ENCODE measurements around the gene RIMS4. TPM values are rescaled to one million over a fixed set of nuclear protein-coding genes. Genes with fewer than 3 reads are reported as not detected.
A peak's percentile ranks its signal among the peaks of the same experiment; 100 is the strongest.

RIMS4 gene
- total RNA-seq, 4 donors from 2014 or later: 1.2 to 2.6 (median 1.9) TPM

DNA sequence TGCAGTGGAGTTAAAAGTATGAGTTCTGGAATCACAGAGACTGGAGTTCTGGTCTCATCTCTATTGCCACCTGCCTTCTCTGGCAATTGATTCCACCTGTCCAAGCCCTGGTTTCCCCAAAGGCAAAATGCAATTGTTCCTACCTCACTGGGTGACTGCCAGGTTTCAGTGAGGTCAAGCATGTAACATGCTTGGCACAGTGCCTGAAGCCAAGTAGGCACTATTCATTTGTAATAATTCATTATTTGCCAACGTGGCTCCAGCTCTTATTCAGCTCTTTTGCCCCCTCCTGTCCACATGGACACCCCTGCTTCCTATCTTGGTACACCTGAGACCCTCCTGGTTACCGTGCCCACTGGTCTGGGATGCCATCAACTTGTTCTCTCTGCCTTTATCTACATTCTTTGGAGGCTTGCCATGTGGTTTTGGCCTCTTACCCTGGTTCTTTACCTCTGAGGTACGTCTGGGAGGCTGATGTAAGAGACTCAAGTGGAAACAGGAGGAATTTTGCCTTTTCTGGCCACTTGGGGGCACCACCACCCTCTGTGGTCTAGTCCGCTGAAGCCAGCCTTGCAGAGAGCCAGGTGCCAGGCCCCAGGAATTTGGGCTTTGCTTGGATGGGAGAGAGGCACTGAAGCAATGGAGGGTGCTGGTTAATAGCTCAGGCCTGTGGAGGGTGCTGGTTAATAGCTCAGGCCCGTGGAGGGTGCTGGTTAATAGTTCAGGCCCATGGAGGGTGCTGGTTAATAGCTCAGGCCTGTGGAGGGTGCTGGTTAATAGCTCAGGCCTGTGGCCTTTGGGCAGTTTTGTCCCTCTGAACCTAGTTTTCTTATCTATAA, 63.0 kb downstream of the RIMS4 start:
- Histone ChIP-seq H3K27me3 (peaks cover 0 to 37% (median 7%) of the 10 kb centered on the region in 4 donors), H3K4me3 (peak overlapping the region; percentile 67 to 75 (median 74)), H3K36me3 (peaks cover 0 to 3% (median 0%) of the 10 kb centered on the region in 4 donors), H3K27ac (replicated peaks in 1 of 4) (no peak overlapping the region), H3K4me1 (peaks cover 28 to 57% (median 54%) of the 10 kb centered on the region in 4 donors), H3K9me3 (no peaks in the 10 kb centered on the region)
- TF ChIP-seq POLR2A (IDR thresholded peaks at IDR 0.05; ENCODE audit: low read depth) (no peak), POLR2AphosphoS5 (IDR thresholded peaks at IDR 0.05) (no peak), EP300 (IDR thresholded peaks at IDR 0.05) (no peak)
- TF ChIP-seq, protein P1, sequence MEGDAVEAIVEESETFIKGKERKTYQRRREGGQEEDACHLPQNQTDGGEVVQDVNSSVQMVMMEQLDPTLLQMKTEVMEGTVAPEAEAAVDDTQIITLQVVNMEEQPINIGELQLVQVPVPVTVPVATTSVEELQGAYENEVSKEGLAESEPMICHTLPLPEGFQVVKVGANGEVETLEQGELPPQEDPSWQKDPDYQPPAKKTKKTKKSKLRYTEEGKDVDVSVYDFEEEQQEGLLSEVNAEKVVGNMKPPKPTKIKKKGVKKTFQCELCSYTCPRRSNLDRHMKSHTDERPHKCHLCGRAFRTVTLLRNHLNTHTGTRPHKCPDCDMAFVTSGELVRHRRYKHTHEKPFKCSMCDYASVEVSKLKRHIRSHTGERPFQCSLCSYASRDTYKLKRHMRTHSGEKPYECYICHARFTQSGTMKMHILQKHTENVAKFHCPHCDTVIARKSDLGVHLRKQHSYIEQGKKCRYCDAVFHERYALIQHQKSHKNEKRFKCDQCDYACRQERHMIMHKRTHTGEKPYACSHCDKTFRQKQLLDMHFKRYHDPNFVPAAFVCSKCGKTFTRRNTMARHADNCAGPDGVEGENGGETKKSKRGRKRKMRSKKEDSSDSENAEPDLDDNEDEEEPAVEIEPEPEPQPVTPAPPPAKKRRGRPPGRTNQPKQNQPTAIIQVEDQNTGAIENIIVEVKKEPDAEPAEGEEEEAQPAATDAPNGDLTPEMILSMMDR (IDR thresholded peaks at IDR 0.05): peak; percentile 59 to 79 (median 65)
- DNase-seq (ENCODE audit: extremely low spot score): peak; percentile 96
- intact Hi-C loops (cut with DNase I): loop anchor here (1.0 to 10.0 kb wide), 2 partner anchors 120 to 217 kb away; partner anchors contain the start of genes STK4 and TOMM34
- WGBS: 10% methylated on average over 5 of the region's 5 CpGs

DNA sequence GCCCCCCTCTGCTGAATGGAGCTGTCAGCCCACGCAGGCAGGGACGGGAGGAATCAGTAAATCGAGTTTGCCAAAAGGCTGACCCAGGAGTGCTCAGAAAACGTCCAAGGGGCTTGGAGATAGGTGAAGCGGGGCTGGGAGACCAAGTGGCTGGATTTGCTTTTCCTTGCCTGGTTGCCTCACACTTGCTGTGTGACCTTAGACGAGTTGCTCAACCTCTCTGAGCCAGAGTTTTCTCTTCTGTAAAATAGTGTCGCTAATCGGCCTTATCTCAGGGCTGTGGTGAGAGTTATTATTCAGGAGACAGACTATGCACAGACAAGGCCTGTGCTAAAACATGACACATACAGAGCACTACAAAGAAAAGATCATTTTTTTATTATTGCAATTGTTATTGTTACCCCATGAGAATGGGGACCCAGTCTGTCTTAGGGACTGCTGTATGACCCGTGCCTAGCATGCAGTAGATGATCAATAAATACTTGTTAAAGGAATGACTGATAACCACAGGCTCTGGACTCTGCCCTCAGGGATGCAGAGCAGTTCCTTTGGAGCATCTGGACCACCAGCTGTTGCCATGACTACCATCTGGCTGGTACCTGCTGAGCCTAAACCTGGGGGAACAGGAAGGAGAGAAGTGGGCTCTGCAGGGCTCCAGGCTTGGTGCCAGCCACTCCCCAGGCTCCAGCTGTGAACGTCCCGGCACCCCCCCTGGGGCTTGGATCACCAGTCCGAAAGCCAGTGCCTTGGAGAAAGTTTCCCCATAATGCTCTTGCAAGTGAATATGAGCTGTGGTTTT, 63.8 kb downstream of the RIMS4 start:
- intact Hi-C loops (cut with DNase I): loop anchor here (1.0 to 10.0 kb wide), 2 partner anchors 121 to 218 kb away; partner anchors contain the start of genes STK4 and TOMM34
- H3K27ac ChIP-seq (replicated peaks in 1 of 4): peak overlapping the region; percentile 67 to 79 (median 72)

DNA sequence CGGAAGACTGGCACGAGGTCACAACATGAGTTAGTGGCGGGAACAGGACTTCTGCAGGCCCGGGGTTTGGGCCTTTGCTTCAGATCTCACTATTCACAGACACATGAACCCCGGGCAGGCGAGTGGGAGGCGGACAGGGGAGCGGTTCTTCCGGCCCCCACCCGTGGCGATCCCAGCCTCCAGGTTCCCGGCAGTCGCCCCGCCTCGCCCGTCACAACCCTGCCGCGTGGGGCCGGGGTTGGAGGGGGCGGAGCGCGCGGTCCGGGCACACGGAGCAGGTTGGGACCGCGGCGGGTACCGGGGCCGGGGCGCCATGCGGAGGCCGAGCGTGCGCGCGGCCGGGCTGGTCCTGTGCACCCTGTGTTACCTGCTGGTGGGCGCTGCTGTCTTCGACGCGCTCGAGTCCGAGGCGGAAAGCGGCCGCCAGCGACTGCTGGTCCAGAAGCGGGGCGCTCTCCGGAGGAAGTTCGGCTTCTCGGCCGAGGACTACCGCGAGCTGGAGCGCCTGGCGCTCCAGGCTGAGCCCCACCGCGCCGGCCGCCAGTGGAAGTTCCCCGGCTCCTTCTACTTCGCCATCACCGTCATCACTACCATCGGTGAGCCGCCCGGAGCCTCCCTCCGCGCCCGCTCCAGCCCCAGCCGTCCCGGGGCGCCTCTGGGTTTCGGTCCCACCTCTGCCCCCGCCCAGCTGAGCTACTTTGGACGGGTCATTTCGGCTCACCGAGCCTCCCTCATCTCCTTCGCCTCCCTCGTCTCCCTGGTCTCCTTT, 64.6 kb downstream of the RIMS4 start, which contains the start of gene KCNK15:
KCNK15 (plus strand) TSS at position 268 of the 769 bp plus-strand sequence; CDS start at position 314, 46 bp downstream.
- DNase-seq (ENCODE audit: extremely low spot score): no peak
- 3% methylated on average over 12 of the region's 81 CpGs for WGBS
- intact Hi-C loops (cut with DNase I): loop anchor here (10.0 kb wide), 1 partner anchor 219 kb away; the partner anchor contains the start of genes STK4 and TOMM34
- H3K27ac ChIP-seq (replicated peaks in 1 of 4): peak within 1 kb of the TSS; percentile 67 to 79 (median 72)
- H3K27me3 ChIP-seq: peaks cover 0 to 21% (median 4%) of the 10 kb centered on the region in 4 donors
- peaks cover 0 to 3% (median 0%) of the 10 kb centered on the region in 4 donors for H3K36me3 ChIP-seq
- H3K4me3 ChIP-seq: peak within 1 kb of the TSS; percentile 67 to 75 (median 74)
- no peaks in the 10 kb centered on the region for H3K9me3 ChIP-seq
- H3K4me1 ChIP-seq: peaks cover 29 to 68% (median 61%) of the 10 kb centered on the region in 4 donors
- TF ChIP-seq, protein P1 (IDR thresholded peaks at IDR 0.05): peak in 1 of 3 experiments; percentile 9
- peak; percentile 19 for TF ChIP-seq POLR2A (IDR thresholded peaks at IDR 0.05; ENCODE audit: low read depth)
- no peak for TF ChIP-seq EP300 (IDR thresholded peaks at IDR 0.05)
- TF ChIP-seq POLR2AphosphoS5 (IDR thresholded peaks at IDR 0.05): peak; percentile 40 to 70

More for the DNA sequence above, 63.8 kb downstream of the RIMS4 start:
- DNase-seq (ENCODE audit: extremely low spot score): no peak
- H3K27me3 ChIP-seq: peaks cover 0 to 28% (median 4%) of the 10 kb centered on the region in 4 donors
- WGBS: 32% methylated on average over 9 of the region's 12 CpGs
- H3K9me3 ChIP-seq: no peaks in the 10 kb centered on the region
- TF ChIP-seq EP300 (IDR thresholded peaks at IDR 0.05) (no peak), POLR2AphosphoS5 (IDR thresholded peaks at IDR 0.05) (no peak), POLR2A (IDR thresholded peaks at IDR 0.05; ENCODE audit: low read depth) (no peak)
- TF ChIP-seq, protein P1 (IDR thresholded peaks at IDR 0.05): no peak
- H3K4me3 ChIP-seq: peak overlapping the region; percentile 67 to 75 (median 74)
- H3K4me1 ChIP-seq: peaks cover 29 to 66% (median 61%) of the 10 kb centered on the region in 4 donors
- H3K36me3 ChIP-seq: peaks cover 0 to 3% (median 0%) of the 10 kb centered on the region in 4 donors
